Naive thymus-derived CD8-positive, alpha-beta T cell (primary cell): ENCODE data around the gene STMND1. TPM values are rescaled to one million over a fixed set of nuclear protein-coding genes. Genes with fewer than 3 reads are reported as not detected.
A peak's percentile ranks its signal among the peaks of the same experiment; 100 is the strongest.
"Not testable (repeated sequence)": the region's sequence is repeated elsewhere in the genome, so short reads cannot be mapped to it uniquely, and the experiment has no call there.

Experiments
- ATAC-seq, 2 donors: fragments of 150-1000 bp; cut with Tn5 transposase in 1 of 2; sonication (Bioruptor Pico), chemical (Tn5 transposase) in 1 of 2; 1 replicate in 1 of 2; 2 replicates in 1 of 2; pipeline ENCODE4 v1.10.0; 2021; ENCODE audit warnings: mild to moderate bottlenecking in 2 of 2, moderate library complexity in 2 of 2
- POLR2A ChIA-PET: fragments of 350-600 bp; sonication (Branson Sonifier 250); formaldehyde crosslinking; loops from one replicate; lab custom pipeline; 2021; ENCODE audit warnings: antibody characterized with exemption; lab: Charles Lee
- DNase-seq, 10 donors: peaks; one replicate each; pipeline versions ENCODE4 v3.0.0 to v3.0.0-alpha.2; 2020 to 2022
- H3K27ac Mint-ChIP-seq, 10 donors: one replicate each; pipeline ENCODE4 v1.8.0; 2020 to 2022; ENCODE audit warnings: mild to moderate bottlenecking in 10 of 10, mixed read lengths in 10 of 10, moderate library complexity in 4 of 10, inconsistent platforms in 1 of 10
- H3K27me3 Mint-ChIP-seq, 5 donors: one replicate each; pipeline ENCODE4 v1.8.0; 2021 to 2022; ENCODE audit warnings: mixed read lengths in 5 of 5
- H3K36me3 Mint-ChIP-seq, 3 donors: one replicate each; pipeline ENCODE4 v1.8.0; 2020 to 2022; ENCODE audit warnings: mixed read lengths in 3 of 3, mild to moderate bottlenecking in 2 of 3, inconsistent platforms in 1 of 3
- H3K4me1 Mint-ChIP-seq, 4 donors: one replicate each; pipeline ENCODE4 v1.8.0; 2021 to 2022; ENCODE audit warnings: mixed read lengths in 4 of 4
- H3K4me3 Mint-ChIP-seq, 10 donors: one replicate each; pipeline ENCODE4 v1.8.0; 2020 to 2022; ENCODE audit warnings: mild to moderate bottlenecking in 10 of 10, mixed read lengths in 10 of 10, moderate library complexity in 6 of 10, inconsistent platforms in 1 of 10
- H3K9me3 Mint-ChIP-seq, 9 donors: one replicate each; pipeline ENCODE4 v1.8.0; 2020 to 2022; ENCODE audit warnings: mixed read lengths in 9 of 9, mild to moderate bottlenecking in 3 of 9, inconsistent platforms in 1 of 9, moderate library complexity in 1 of 9
- polyA plus RNA-seq, 3 donors: library from polyadenylated mRNA; unstranded; fragments of 300-500 nt; fragmentation: Illumina TruSeq; gene quantifications; one replicate each; pipeline ENCODE4 v1.2.3, GENCODE V29; 2021
- total RNA-seq, 8 experiments: library from RNA in 2 of 8; stranded (reverse) in 2 of 8; gene quantifications; one replicate each; pipeline ENCODE4 v1.2.3 and lab custom pipeline; 2021 to 2026

Gene STMND1
- not detected for total RNA-seq
- not detected for polyA plus RNA-seq
- total RNA-seq (lab: John Stamatoyannopoulos, UW) = 0 to 0.09 (median 0) reads per million in 6 experiments

GRCh38 chr6:17101422-17102257 lies at the start of gene STMND1:
Gene STMND1, plus strand, starts transcription at chr6:17102050. Its CDS starts 208 bp downstream, at chr6:17102258.
- Mint-ChIP-seq H3K27ac (peak within 1 kb of the TSS in 1 of 10 donors; percentile 49), H3K4me1 (peaks cover 7 to 11% (median 9%) of the 10 kb centered on the region in 4 donors), H3K36me3 (no peaks in the 10 kb centered on the region), H3K9me3 (peaks cover 0 to 3% (median 0%) of the 10 kb centered on the region in 9 donors), H3K4me3 (peak within 1 kb of the TSS; percentile 16 to 74 (median 62)), H3K27me3 (peaks cover 21 to 79% (median 56%) of the 10 kb centered on the region in 5 donors)
- POLR2A ChIA-PET = no interaction called here
- ATAC-seq (peak in 1 of 2 donors; percentile 14), DNase-seq (no peak)

GRCh38 chr6:17054647-17055046 lies 47.2 kb upstream of the STMND1 start:
- POLR2A ChIA-PET = no interaction called here
- no peak overlapping the region for H3K27ac Mint-ChIP-seq
- H3K9me3 Mint-ChIP-seq = no peaks in the 10 kb centered on the region
- H3K4me3 Mint-ChIP-seq = no peak overlapping the region
- no peaks in the 10 kb centered on the region for H3K4me1 Mint-ChIP-seq
- H3K27me3 Mint-ChIP-seq = peaks cover 6 to 33% (median 13%) of the 10 kb centered on the region in 5 donors
- DNase-seq (no peak), ATAC-seq (no peak)
- H3K36me3 Mint-ChIP-seq = no peaks in the 10 kb centered on the region

- peak overlapping the region in 1 of 10 donors; percentile 25 for H3K27ac Mint-ChIP-seq
- ATAC-seq = no peak
- DNase-seq = no peak
- no peaks in the 10 kb centered on the region for H3K4me1 Mint-ChIP-seq
- POLR2A ChIA-PET = no interaction called here
- H3K9me3 Mint-ChIP-seq = no peaks in the 10 kb centered on the region
- no peak overlapping the region for H3K4me3 Mint-ChIP-seq
- H3K36me3 Mint-ChIP-seq = no peaks in the 10 kb centered on the region
- peaks cover 14 to 39% (median 18%) of the 10 kb centered on the region in 5 donors for H3K27me3 Mint-ChIP-seq
Observed at GRCh38 chr6:17057322-17057721, 44.5 kb upstream of the STMND1 start.

GRCh38 chr6:17058550-17058949 lies 43.3 kb upstream of the STMND1 start:
- no peaks in the 10 kb centered on the region for H3K36me3 Mint-ChIP-seq
- no peak overlapping the region for H3K4me3 Mint-ChIP-seq
- POLR2A ChIA-PET = no interaction called here
- DNase-seq (no peak), ATAC-seq (no peak)
- peaks cover 14 to 37% (median 16%) of the 10 kb centered on the region in 5 donors for H3K27me3 Mint-ChIP-seq
- H3K4me1 Mint-ChIP-seq = no peaks in the 10 kb centered on the region
- no peaks in the 10 kb centered on the region for H3K9me3 Mint-ChIP-seq
- H3K27ac Mint-ChIP-seq = no peak overlapping the region

GRCh38 chr6:17059022-17059421 lies 42.8 kb upstream of the STMND1 start:
- H3K9me3 Mint-ChIP-seq = no peaks in the 10 kb centered on the region
- H3K27me3 Mint-ChIP-seq = peaks cover 13 to 32% (median 17%) of the 10 kb centered on the region in 5 donors
- H3K27ac Mint-ChIP-seq = no peak overlapping the region
- no peaks in the 10 kb centered on the region for H3K4me1 Mint-ChIP-seq
- no peak overlapping the region for H3K4me3 Mint-ChIP-seq
- no peaks in the 10 kb centered on the region for H3K36me3 Mint-ChIP-seq
- DNase-seq (no peak), ATAC-seq (no peak)
- POLR2A ChIA-PET = no interaction called here

GRCh38 chr6:17059850-17060249 lies 42.0 kb upstream of the STMND1 start:
- no peaks in the 10 kb centered on the region for H3K9me3 Mint-ChIP-seq
- H3K4me1 Mint-ChIP-seq = no peaks in the 10 kb centered on the region
- POLR2A ChIA-PET = no interaction called here
- no peaks in the 10 kb centered on the region for H3K36me3 Mint-ChIP-seq
- DNase-seq (no peak), ATAC-seq (no peak)
- no peak overlapping the region for H3K4me3 Mint-ChIP-seq
- H3K27me3 Mint-ChIP-seq = peaks cover 8 to 34% (median 17%) of the 10 kb centered on the region in 5 donors
- H3K27ac Mint-ChIP-seq = no peak overlapping the region

GRCh38 chr6:17061097-17061496 lies 40.8 kb upstream of the STMND1 start:
- DNase-seq (no peak), ATAC-seq (no peak)
- POLR2A ChIA-PET = no interaction called here
- Mint-ChIP-seq H3K4me3 (no peak overlapping the region), H3K27me3 (peaks cover 8 to 42% (median 17%) of the 10 kb centered on the region in 5 donors), H3K27ac (no peak overlapping the region), H3K36me3 (no peaks in the 10 kb centered on the region), H3K9me3 (no peaks in the 10 kb centered on the region), H3K4me1 (no peaks in the 10 kb centered on the region)

- H3K4me1 Mint-ChIP-seq = no peaks in the 10 kb centered on the region
Observed at GRCh38 chr6:17062871-17063440, 38.9 kb upstream of the STMND1 start.

GRCh38 chr6:17064975-17065374 lies 36.9 kb upstream of the STMND1 start:
- ATAC-seq = no peak
- POLR2A ChIA-PET = no interaction called here
- Mint-ChIP-seq H3K4me1 (no peaks in the 10 kb centered on the region), H3K9me3 (peaks cover 0 to 12% (median 5%) of the 10 kb centered on the region in 9 donors), H3K36me3 (peaks cover 0 to 6% (median 3%) of the 10 kb centered on the region in 3 donors), H3K27me3 (peaks cover under 1 to 17% (median 9%) of the 10 kb centered on the region in 5 donors), H3K4me3 (no peak overlapping the region), H3K27ac (no peak overlapping the region)
- DNase-seq = no peak

More at GRCh38 chr6:17062871-17063440, 38.9 kb upstream of the STMND1 start:
- POLR2A ChIA-PET = no interaction called here
- no peaks in the 10 kb centered on the region for H3K9me3 Mint-ChIP-seq
- H3K4me3 Mint-ChIP-seq = no peak overlapping the region
- no peak overlapping the region for H3K27ac Mint-ChIP-seq
- peaks cover 8 to 35% (median 13%) of the 10 kb centered on the region in 5 donors for H3K27me3 Mint-ChIP-seq
- ATAC-seq = no peak
- no peaks in the 10 kb centered on the region for H3K36me3 Mint-ChIP-seq
- no peak for DNase-seq

- H3K36me3 Mint-ChIP-seq = peaks cover 0 to 6% (median 3%) of the 10 kb centered on the region in 3 donors
- H3K27me3 Mint-ChIP-seq = peaks cover 0 to 23% (median 7%) of the 10 kb centered on the region in 5 donors
- peaks cover 0 to 26% (median 10%) of the 10 kb centered on the region in 9 donors for H3K9me3 Mint-ChIP-seq
- no peak overlapping the region for H3K27ac Mint-ChIP-seq
- ATAC-seq = no peak
- POLR2A ChIA-PET = no interaction called here
- no peak overlapping the region for H3K4me3 Mint-ChIP-seq
- no peak for DNase-seq
- no peaks in the 10 kb centered on the region for H3K4me1 Mint-ChIP-seq
Observed at GRCh38 chr6:17066610-17067009, 35.2 kb upstream of the STMND1 start.

- H3K4me3 Mint-ChIP-seq, ATAC-seq, POLR2A ChIA-PET, DNase-seq, H3K36me3 Mint-ChIP-seq, H3K4me1 Mint-ChIP-seq: not testable (repeated sequence)
- H3K9me3 Mint-ChIP-seq = peaks cover 0 to 39% (median 17%) of the 10 kb centered on the region in 9 donors
- peaks cover 8 to 42% (median 17%) of the 10 kb centered on the region in 5 donors for H3K27me3 Mint-ChIP-seq
- peak overlapping the region in 1 of 10 donors; percentile 15 for H3K27ac Mint-ChIP-seq
Observed at GRCh38 chr6:17068972-17069371, 32.9 kb upstream of the STMND1 start.

GRCh38 chr6:17070400-17070799 lies 31.4 kb upstream of the STMND1 start:
- H3K4me1 Mint-ChIP-seq, DNase-seq, H3K27ac Mint-ChIP-seq, ATAC-seq, POLR2A ChIA-PET, H3K4me3 Mint-ChIP-seq: not testable (repeated sequence)
- Mint-ChIP-seq H3K27me3 (peaks cover 19 to 47% (median 29%) of the 10 kb centered on the region in 5 donors), H3K9me3 (peaks cover 0 to 49% (median 23%) of the 10 kb centered on the region in 9 donors), H3K36me3 (peaks cover 0 to 12% (median 7%) of the 10 kb centered on the region in 3 donors)

- peaks cover 0 to 69% (median 38%) of the 10 kb centered on the region in 9 donors for H3K9me3 Mint-ChIP-seq
- H3K27me3 Mint-ChIP-seq = peaks cover 20 to 52% (median 31%) of the 10 kb centered on the region in 5 donors
- peaks cover 0 to 12% (median 7%) of the 10 kb centered on the region in 3 donors for H3K36me3 Mint-ChIP-seq
- DNase-seq, ATAC-seq, H3K4me3 Mint-ChIP-seq, H3K4me1 Mint-ChIP-seq, POLR2A ChIA-PET, H3K27ac Mint-ChIP-seq: not testable (repeated sequence)
Observed at GRCh38 chr6:17073596-17073995, 28.3 kb upstream of the STMND1 start.
